GM18499 (cell line): ENCODE data around the gene TYROBP.
"Not testable (repeated sequence)": the region's sequence is repeated elsewhere in the genome, so short reads cannot be mapped to it uniquely, and the experiment has no call there.

Source experiments
- ATAC-seq: cut with Tn5 transposase; IDR thresholded peaks from one replicate; pipeline ENCODE4 v1.9.1; 2021; ENCODE audit warnings: moderate number of reproducible peaks; ENCODE audit not compliant: insufficient read depth, unreplicated experiment

TYROBP gene

DNA sequence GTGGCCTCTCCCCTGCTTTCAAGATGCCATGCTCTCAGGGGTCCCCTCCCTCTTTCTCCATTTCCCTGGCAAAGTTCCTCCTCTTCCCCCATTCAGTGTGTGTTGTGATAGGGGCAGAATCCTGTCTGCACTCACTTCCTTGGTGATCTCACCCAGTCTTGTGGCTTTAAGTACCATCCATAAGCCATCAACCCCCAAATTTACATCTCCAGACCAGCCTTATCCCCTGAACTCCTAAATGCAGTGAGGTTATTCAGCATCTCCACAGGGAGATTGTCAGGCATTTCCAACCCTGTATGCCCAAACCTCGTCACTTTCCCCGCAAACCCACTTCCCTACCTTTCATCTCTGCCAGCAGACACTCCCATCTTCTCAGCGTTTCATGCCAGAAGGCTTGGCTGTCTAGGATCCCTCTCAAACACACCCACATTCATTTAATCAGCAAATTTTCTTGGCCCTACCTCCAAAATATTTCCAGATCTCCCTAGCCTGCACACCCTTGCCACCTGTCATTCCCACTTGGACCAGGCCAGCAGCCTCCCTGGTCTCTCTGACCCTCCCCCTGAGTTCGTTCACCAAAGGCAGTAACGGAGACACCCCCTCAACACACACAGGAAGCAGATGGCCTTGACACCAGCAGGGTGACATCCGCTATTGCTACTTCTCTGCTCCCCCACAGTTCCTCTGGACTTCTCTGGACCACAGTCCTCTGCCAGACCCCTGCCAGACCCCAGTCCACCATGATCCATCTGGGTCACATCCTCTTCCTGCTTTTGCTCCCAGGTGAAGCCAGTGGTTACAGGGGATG, 6.0 kb downstream of the TYROBP start, which contains the start of gene HCST:
Gene HCST, plus strand, starts transcription at position 676 of the 808 bp plus-strand sequence. Its CDS starts 65 bp downstream, at position 741.
- ATAC-seq = no peak

GRCh38 chr19:35901055-35901644, 6.9 kb downstream of the TYROBP start:
- no peak for ATAC-seq

GRCh38 chr19:35899547-35900214, 8.4 kb downstream of the TYROBP start:
- no peak for ATAC-seq

GRCh38 chr19:35898499-35898809, 9.6 kb downstream of the TYROBP start:
- no peak for ATAC-seq

- no peak for ATAC-seq
Measured at GRCh38 chr19:35897706-35898451, 10.2 kb downstream of the TYROBP start.

GRCh38 chr19:35896643-35897040, 11.5 kb downstream of the TYROBP start:
- no peak for ATAC-seq

DNA sequence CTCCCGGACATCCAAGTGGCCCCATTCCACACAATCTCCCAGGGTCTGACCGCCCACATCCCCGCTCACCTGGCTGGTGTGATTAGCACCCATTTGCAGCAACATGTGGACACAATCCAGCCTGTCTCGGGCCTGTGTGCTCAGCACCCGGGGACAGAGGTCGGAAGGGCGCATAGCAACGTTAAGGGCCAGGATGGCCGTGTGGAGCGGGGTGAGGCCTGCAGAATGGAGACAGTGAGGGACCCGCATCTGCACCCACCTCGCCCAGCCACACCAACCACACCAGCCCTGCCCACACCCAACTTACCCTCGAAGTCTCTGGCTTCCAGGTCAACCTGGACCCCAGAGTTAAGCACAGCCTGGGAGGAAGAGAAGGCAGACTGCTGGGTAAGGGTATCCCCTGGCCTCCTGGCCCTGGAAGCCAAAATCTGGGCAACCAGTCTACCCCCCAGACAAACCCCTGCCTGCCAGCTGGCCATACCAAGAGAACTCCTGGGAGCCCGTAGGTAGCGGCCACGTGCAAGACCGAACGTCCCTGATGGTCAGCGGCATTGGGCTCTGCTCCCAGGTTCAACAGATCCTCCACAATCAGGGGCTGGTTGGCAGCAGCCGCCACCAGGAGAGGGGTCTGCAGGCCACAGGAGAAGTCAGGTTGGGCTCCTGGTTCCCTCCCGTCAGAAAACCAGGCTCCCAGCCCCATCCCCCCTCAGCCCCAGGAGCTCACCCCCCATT, 12.0 kb downstream of the TYROBP start:
- ATAC-seq = no peak

DNA sequence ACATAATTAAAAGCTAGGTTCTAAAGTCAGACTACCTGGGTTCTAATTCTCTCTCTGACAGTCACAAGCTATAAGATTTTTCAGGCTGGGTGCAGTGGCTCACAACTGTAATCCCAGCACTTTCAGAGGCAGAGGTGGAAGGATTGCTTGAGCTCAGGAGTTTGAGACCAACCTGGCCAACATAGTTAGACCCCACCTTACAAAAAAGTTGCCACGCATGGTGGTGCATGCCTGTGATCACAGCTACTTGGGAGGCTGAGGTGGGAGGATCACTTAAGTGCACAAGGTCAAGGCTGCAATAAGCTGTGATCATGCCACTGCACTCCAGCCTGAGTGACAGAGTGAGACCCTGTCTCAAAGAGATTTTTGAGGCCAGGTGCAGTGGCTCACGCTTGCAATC, 13.8 kb downstream of the TYROBP start:
- ATAC-seq = no peak

GRCh38 chr19:35891819-35892218, 16.3 kb downstream of the TYROBP start:
- not testable (repeated sequence) for ATAC-seq

- ATAC-seq = no peak
Measured at GRCh38 chr19:35890113-35890650, 17.9 kb downstream of the TYROBP start.

DNA sequence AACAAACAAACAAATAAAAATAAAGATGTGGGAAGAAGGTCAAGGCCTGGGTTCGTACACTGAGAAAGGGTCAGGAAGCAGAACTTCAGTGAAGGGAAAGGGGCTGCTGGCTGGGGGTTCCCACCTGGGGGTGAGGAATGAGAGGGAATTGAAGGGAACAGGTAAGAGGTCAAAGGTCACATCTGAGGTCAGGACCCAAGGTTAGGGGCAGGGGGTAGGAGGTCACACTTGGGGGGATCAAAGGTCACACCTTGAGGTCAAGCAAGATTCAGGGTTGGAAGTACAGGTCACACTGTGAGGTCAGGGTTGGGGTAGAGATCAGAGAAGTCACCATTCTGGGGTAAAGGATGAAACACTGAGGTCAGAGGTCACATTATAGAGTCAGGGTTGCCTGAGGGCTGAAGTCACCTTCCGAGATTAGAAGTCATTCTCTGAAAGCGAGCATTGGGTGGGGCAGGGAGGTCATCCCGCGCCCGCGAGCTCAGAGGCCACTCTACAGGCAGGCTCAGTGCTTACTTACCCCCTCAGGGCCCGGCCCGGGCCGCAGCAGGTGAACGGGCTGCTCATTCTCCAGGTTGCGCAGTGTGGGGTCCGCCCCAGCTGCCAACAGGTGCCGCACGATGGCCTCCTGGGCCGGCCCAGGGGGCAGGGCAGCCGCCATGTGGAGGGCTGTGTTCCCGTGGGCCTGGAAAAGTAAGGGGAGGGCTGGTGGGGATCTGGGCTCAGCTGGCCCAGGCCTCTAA, 18.6 kb downstream of the TYROBP start:
- ATAC-seq = no peak

DNA sequence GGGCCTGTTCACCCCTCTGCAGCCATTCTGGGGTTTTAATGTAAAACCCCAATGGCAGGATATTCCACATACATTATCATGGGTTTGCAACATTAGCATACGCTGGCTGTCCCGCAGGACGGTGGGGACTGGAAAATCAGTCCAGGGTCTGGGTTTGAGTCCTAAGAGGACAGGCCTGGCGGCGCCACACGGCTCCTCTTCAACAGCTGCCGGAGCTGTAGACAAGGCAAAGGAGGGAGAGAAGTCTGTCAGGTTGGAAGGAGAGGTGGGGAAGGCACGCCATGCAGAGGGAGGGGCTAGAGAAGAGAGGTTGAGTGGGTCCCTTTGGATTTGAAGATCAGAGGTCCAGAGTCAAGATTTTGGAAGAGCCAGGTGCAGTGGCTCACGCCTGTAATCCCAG, 19.7 kb downstream of the TYROBP start:
- ATAC-seq = no peak

- ATAC-seq = no peak
Measured at GRCh38 chr19:35887197-35887596, 20.9 kb downstream of the TYROBP start.

DNA sequence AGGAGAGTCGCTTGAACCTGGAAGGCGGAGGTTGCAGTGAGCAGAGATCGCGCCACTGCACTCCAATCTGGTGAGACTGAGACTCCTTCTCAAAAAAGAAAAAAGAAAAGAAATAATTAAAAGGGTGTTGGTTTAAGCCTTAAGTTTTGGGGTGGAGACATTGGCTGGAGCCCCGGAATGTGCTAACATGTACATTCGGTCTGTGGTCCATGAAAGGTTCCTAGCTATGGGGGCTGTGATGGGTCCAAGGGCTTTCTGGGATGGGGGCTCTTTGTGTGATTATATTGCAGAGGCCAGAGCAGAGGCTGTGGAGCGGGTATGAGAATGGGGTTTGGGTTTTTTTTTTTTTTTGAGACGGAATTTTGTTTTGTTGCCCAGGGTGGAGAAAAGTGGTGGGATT, 22.2 kb downstream of the TYROBP start:
- ATAC-seq = no peak

GRCh38 chr19:35885225-35885738, 22.8 kb downstream of the TYROBP start:
- ATAC-seq = no peak

DNA sequence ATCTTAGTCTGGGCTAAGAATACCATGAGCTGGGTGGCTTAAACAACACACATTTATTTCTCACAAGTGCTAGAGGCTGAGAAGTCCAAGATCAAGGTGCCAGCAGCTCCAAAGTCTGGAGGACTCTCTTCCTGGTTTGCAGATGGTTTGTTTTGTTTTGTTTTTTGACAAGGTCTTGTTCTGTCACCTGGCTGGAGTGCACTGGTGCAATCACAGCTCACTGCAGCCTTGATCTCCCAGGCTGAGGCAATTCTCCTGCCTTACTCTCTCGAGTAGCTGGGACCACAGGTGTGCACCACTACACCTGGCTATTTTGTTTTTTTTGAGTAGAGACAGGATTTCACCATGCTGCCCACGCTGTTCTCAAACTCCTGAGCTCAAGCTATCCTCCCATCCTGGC, 24.2 kb downstream of the TYROBP start:
- ATAC-seq = no peak

- no peak for ATAC-seq
Measured at GRCh38 chr19:35882114-35882832, 25.8 kb downstream of the TYROBP start.

DNA sequence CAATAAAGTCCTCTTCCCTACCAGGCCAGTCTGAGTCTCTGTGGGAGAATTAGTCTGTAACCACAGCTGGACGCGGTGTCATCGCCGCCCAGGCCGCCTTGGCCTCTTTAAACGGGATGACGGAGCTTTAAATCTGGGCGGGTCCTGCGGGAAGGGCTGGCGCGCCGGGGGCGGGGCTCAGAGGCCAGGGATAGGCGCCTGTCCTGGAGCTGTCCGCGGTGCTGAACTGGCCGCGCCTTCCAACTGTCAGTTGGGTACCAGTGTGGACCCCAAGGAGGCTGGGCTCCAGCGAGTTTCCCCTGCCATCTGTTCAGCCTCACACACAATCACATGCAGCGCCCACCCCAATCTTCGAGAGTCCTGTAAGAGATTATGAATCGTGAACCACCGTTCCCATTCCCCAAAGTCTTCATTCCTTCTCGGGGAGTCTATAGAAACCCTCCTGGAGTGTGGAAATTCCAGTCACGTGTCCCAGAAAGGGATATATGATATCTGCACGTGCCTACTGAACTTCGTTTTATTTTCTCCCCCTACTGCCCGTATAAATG, 28.3 kb downstream of the TYROBP start:
- ATAC-seq = no peak
